ENCODE results near the gene IFNG-AS1.
A peak's percentile ranks its signal among the peaks of the same experiment; 100 is the strongest.

IFNG-AS1 gene

GRCh38 chr12:67989184-67989920 is at the start of gene IFNG-AS1:
Gene IFNG-AS1 (plus strand): TSS chr12:67989447.
- Histone ChIP-seq H3K27ac (ENCODE audit: extremely low read depth, low read depth, low read length) (no peak within 1 kb of the TSS), H3K36me3 (ENCODE audit: control insufficient read depth in 2 of 2, insufficient read depth in 1 of 2, low read length in 2 of 2) (no peaks in the 10 kb centered on the region), H3K4me1 (ENCODE audit: control insufficient read depth, insufficient read depth, low read length) (no peaks in the 10 kb centered on the region), H3K4me3 (ENCODE audit: low read depth, low read length) (no peak within 1 kb of the TSS), H3K9me3 (ENCODE audit: control insufficient read depth, insufficient read depth, low read depth, low read length) (no peaks in the 10 kb centered on the region)
- POLR2A ChIA-PET, result no interaction called here
- TF ChIP-seq ZNF791 (tag by site-specific recombination; IDR thresholded peaks at IDR 0.05), result no peak
- TF ChIP-seq ZNF513 (tag by site-specific recombination; IDR thresholded peaks at IDR 0.05), result peak; percentile 31; the same call in 1 of the 2 replicates
- no peak for TF ChIP-seq ZNF561 (tag by site-specific recombination; IDR thresholded peaks at IDR 0.05; ENCODE audit: borderline replicate concordance)
- no peak for TF ChIP-seq ZNF398 (tag by site-specific recombination; IDR thresholded peaks at IDR 0.05)
- CTCF ChIA-PET, result interaction anchor here (0.5 to 0.9 kb wide), 3 partner anchors 51 to 636 kb away, joined by 3 to 4 read pairs (median 3); no protein-coding TSS in a partner anchor

- Histone ChIP-seq H3K4me1 (ENCODE audit: control insufficient read depth, insufficient read depth, low read length) (no peaks in the 10 kb centered on the region), H3K9me3 (ENCODE audit: control insufficient read depth, insufficient read depth, low read depth, low read length) (no peaks in the 10 kb centered on the region), H3K27ac (ENCODE audit: extremely low read depth, low read depth, low read length) (no peak overlapping the region), H3K4me3 (ENCODE audit: low read depth, low read length) (no peak overlapping the region), H3K36me3 (ENCODE audit: control insufficient read depth in 2 of 2, insufficient read depth in 1 of 2, low read length in 2 of 2) (no peaks in the 10 kb centered on the region)
- POLR2A ChIA-PET, result no interaction called here
- CTCF ChIA-PET, result interaction anchor here (1.0 kb wide), 1 partner anchor 14 kb away, joined by 4 read pairs; no protein-coding TSS in a partner anchor
- TF ChIP-seq ZNF473 (tag by site-specific recombination; IDR thresholded peaks at IDR 0.05) (no peak), ZNF610 (tag by site-specific recombination; IDR thresholded peaks at IDR 0.05; ENCODE audit: borderline replicate concordance) (no peak), BCL6B (tag by site-specific recombination; IDR thresholded peaks at IDR 0.05) (no peak), ZNF121 (tag by site-specific recombination; IDR thresholded peaks at IDR 0.05) (no peak)
These were observed 49.6 kb upstream of the IFNG-AS1 start for GRCh38 chr12:67939611-67940010.

- no peak overlapping the region for H3K27ac ChIP-seq (ENCODE audit: extremely low read depth, low read depth, low read length)
- CTCF ChIA-PET, result interaction anchor here (0.6 to 3.0 kb wide), 6 partner anchors 71 to 585 kb away, joined by 3 to 10 read pairs (median 4); no protein-coding TSS in a partner anchor
- POLR2A ChIA-PET, result no interaction called here
- H3K36me3 ChIP-seq (ENCODE audit: control insufficient read depth in 2 of 2, insufficient read depth in 1 of 2, low read length in 2 of 2), result no peaks in the 10 kb centered on the region
- H3K9me3 ChIP-seq (ENCODE audit: control insufficient read depth, insufficient read depth, low read depth, low read length), result no peaks in the 10 kb centered on the region
- no peaks in the 10 kb centered on the region for H3K4me1 ChIP-seq (ENCODE audit: control insufficient read depth, insufficient read depth, low read length)
- TF ChIP-seq HOXC10 (CRISPR knock-in tag; IDR thresholded peaks at IDR 0.05) (no peak), PRDM1 (tag by site-specific recombination; IDR thresholded peaks at IDR 0.05) (no peak), ZNF48 (tag by site-specific recombination; IDR thresholded peaks at IDR 0.05) (no peak), ZNF354C (tag by site-specific recombination; IDR thresholded peaks at IDR 0.05; ENCODE audit: borderline replicate concordance, low read depth) (no peak), ZNF211 (tag by site-specific recombination; IDR thresholded peaks at IDR 0.05; ENCODE audit: low read depth) (no peak), ZNF571 (tag by site-specific recombination; IDR thresholded peaks at IDR 0.05) (no peak)
- no peak overlapping the region for H3K4me3 ChIP-seq (ENCODE audit: low read depth, low read length)
These were observed 48.4 kb upstream of the IFNG-AS1 start for GRCh38 chr12:67940780-67941243.
